Calu3 (cell line): Measurements from ENCODE around the gene LIPC. TPM values are rescaled to one million over a fixed set of nuclear protein-coding genes. Genes with fewer than 3 reads are reported as not detected.

Source experiments
- BruUV-seq: library from RNA; stranded (reverse); fragments of 400-500 nt; replicated peaks from 2 replicates; lab custom pipeline; 2021; lab: Mats Ljungman, UMichigan
- CTCF ChIA-PET: fragments of 300-600 bp; sonication (Branson Sonifier 250); formaldehyde crosslinking; loops from one replicate; lab custom pipeline; 2022; ENCODE audit warnings: antibody characterized with exemption; lab: Charles Lee
- DNase-seq: peaks from one replicate; pipeline ENCODE4 v3.0.0; 2022
- H3K27ac Mint-ChIP-seq: one replicate; pipeline ENCODE4 v1.8.0; 2022; ENCODE audit warnings: mixed read lengths; ENCODE audit not compliant: unreplicated experiment
- H3K27me3 Mint-ChIP-seq: one replicate; pipeline ENCODE4 v1.8.0; 2022; ENCODE audit warnings: mixed read lengths; ENCODE audit not compliant: unreplicated experiment
- H3K36me3 Mint-ChIP-seq: one replicate; pipeline ENCODE4 v1.8.0; 2022; ENCODE audit warnings: mild to moderate bottlenecking, moderate library complexity, mixed read lengths; ENCODE audit not compliant: insufficient read depth, unreplicated experiment
- H3K4me1 Mint-ChIP-seq: one replicate; pipeline ENCODE4 v1.8.0; 2022; ENCODE audit warnings: mild to moderate bottlenecking, low read depth, mixed read lengths; ENCODE audit not compliant: unreplicated experiment
- H3K4me3 Mint-ChIP-seq: one replicate; pipeline ENCODE4 v1.8.0; 2022; ENCODE audit warnings: mild to moderate bottlenecking, low read depth, moderate library complexity, mixed read lengths; ENCODE audit not compliant: unreplicated experiment
- H3K9me3 Mint-ChIP-seq: one replicate; pipeline ENCODE4 v1.8.0; 2022; ENCODE audit warnings: low read depth, mixed read lengths; ENCODE audit not compliant: unreplicated experiment
- CTCF ChIP-seq: fragments of 200-600 bp; IDR thresholded peaks from one replicate; pipeline ENCODE4 v1.8.0; 2022; ENCODE audit warnings: antibody characterized with exemption; ENCODE audit not compliant: unreplicated experiment
- intact Hi-C: fragments of 100-400 bp; cut with micrococcal nuclease; formaldehyde crosslinking; loops from one replicate; pipeline ENCODE4 v1.10.0; 2022; ENCODE audit not compliant: unreplicated experiment
- total RNA-seq: library from RNA; stranded (reverse); gene quantifications from 2 replicates; pipeline ENCODE4 v1.2.3, GENCODE V29; 2022

Gene LIPC
- total RNA-seq, 1 experiment from 2014 or later: not detected

- no TSS peak for BruUV-seq
- no peak for TF ChIP-seq CTCF
Measured at GRCh38 chr15:58576657-58577056, 144.9 kb downstream of the LIPC start.

GRCh38 chr15:58582160-58582559 is 150.4 kb downstream of the LIPC start:
- H3K9me3 Mint-ChIP-seq: peaks cover 10% of the 10 kb centered on the region
- CTCF ChIA-PET: no interaction called here

More at GRCh38 chr15:58576657-58577056, 144.9 kb downstream of the LIPC start:
- intact Hi-C loops: no loop called here
- H3K27ac Mint-ChIP-seq: no peak overlapping the region
- H3K9me3 Mint-ChIP-seq: peaks cover 4% of the 10 kb centered on the region
- H3K4me1 Mint-ChIP-seq: peaks cover 12% of the 10 kb centered on the region
- CTCF ChIA-PET: no interaction called here
- no peaks in the 10 kb centered on the region for H3K27me3 Mint-ChIP-seq
- no peak overlapping the region for H3K4me3 Mint-ChIP-seq
- DNase-seq: no peak
- peaks cover 7% of the 10 kb centered on the region for H3K36me3 Mint-ChIP-seq

GRCh38 chr15:58583171-58583908 is 151.5 kb downstream of the LIPC start:
- no TSS peak for BruUV-seq
- no peaks in the 10 kb centered on the region for H3K36me3 Mint-ChIP-seq
- H3K9me3 Mint-ChIP-seq: peaks cover 10% of the 10 kb centered on the region
- H3K4me1 Mint-ChIP-seq: no peaks in the 10 kb centered on the region
- intact Hi-C loops: no loop called here
- no peak overlapping the region for H3K4me3 Mint-ChIP-seq
- H3K27me3 Mint-ChIP-seq: no peaks in the 10 kb centered on the region
- CTCF ChIA-PET: interaction anchor here (1.2 kb wide), 1 partner anchor 9 kb away, joined by 4 read pairs; no protein-coding TSS in a partner anchor
- DNase-seq: no peak
- no peak for TF ChIP-seq CTCF
- H3K27ac Mint-ChIP-seq: peak overlapping the region; percentile 4

More at GRCh38 chr15:58582160-58582559, 150.4 kb downstream of the LIPC start:
- Mint-ChIP-seq H3K27me3 (no peaks in the 10 kb centered on the region), H3K27ac (peak overlapping the region; percentile 6), H3K4me3 (no peak overlapping the region), H3K4me1 (no peaks in the 10 kb centered on the region), H3K36me3 (no peaks in the 10 kb centered on the region)
- TF ChIP-seq CTCF: no peak
- intact Hi-C loops: no loop called here
- no peak for DNase-seq
- BruUV-seq: no TSS peak

GRCh38 chr15:58584789-58585461 is 153.1 kb downstream of the LIPC start:
- Mint-ChIP-seq H3K9me3 (peaks cover 10% of the 10 kb centered on the region), H3K27me3 (no peaks in the 10 kb centered on the region), H3K27ac (peak overlapping the region; percentile 24), H3K4me3 (no peak overlapping the region), H3K36me3 (no peaks in the 10 kb centered on the region), H3K4me1 (peaks cover 7% of the 10 kb centered on the region)
- intact Hi-C loops: no loop called here
- CTCF ChIA-PET: no interaction called here
- BruUV-seq: no TSS peak
- no peak for TF ChIP-seq CTCF
- DNase-seq: no peak
